ENCODE measurements around the gene F10.

DNA sequence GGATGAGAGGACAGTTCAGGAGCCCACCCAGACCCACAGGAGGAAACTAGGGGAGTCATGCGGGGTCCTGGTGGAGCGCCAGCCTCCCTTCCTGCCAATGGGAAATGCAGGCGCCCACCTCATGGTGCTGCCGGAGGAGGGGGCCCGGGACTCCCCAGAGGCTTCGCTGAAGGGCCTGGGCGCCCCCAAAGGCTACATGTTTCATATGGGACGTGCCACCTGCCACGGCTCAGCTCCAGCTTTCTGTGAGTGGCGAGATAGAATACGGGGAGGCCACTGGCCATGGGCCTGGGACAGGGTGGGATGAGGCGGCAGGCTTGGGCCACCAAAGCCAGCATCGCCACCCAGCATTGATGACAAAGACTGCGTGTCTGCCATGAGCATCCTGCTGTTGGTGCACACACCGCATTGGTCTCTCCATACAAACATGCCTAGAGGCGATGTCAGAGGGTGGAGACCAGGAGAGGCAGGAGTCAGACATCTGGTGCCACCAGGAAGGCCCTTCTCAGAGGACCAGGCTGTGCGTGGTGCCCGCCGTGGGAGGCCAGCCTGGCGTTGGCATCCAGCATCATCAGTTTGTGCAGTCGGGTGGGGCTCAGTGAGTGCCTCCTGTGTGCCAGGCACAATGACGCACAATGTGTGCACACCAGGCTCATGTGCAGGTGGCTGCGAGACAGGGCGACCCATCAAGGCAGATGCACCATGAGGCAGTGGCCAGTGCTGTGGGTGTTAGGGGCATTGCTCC lies 1.2 kb upstream of the F10 start:
- TF ChIP-seq CTCF (conservative IDR thresholded peaks at IDR 0.05; ENCODE audit: low read depth in 2 of 2): no peak
- TF ChIP-seq REST (IDR thresholded peaks at IDR 0.05; ENCODE audit: unreplicated experiment): no peak
- TF ChIP-seq EZH2 (IDR thresholded peaks at IDR 0.05; ENCODE audit: low read depth, unreplicated experiment): no peak
- no peak for TF ChIP-seq POLR2AphosphoS5 (IDR thresholded peaks at IDR 0.05; ENCODE audit: low read depth)
- no peak for TF ChIP-seq STAT1 (IDR thresholded peaks at IDR 0.05; ENCODE audit: unreplicated experiment)
- TF ChIP-seq JUNB (IDR thresholded peaks at IDR 0.05; ENCODE audit: unreplicated experiment): no peak
- TF ChIP-seq EZH2phosphoT487 (IDR thresholded peaks at IDR 0.05; ENCODE audit: unreplicated experiment): no peak
- TF ChIP-seq, protein P1, sequence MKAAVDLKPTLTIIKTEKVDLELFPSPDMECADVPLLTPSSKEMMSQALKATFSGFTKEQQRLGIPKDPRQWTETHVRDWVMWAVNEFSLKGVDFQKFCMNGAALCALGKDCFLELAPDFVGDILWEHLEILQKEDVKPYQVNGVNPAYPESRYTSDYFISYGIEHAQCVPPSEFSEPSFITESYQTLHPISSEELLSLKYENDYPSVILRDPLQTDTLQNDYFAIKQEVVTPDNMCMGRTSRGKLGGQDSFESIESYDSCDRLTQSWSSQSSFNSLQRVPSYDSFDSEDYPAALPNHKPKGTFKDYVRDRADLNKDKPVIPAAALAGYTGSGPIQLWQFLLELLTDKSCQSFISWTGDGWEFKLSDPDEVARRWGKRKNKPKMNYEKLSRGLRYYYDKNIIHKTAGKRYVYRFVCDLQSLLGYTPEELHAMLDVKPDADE (IDR thresholded peaks at IDR 0.05): no peak
- TF ChIP-seq CREB1 (CRISPR knock-in tag; IDR thresholded peaks at IDR 0.05; ENCODE audit: low read depth): no peak
- TF ChIP-seq ZNF331 (CRISPR knock-in tag; IDR thresholded peaks at IDR 0.05; ENCODE audit: low read depth): no peak
- no peak for TF ChIP-seq NANOG (IDR thresholded peaks at IDR 0.05; ENCODE audit: borderline replicate concordance)
- TF ChIP-seq ZNF114 (CRISPR knock-in tag; IDR thresholded peaks at IDR 0.05): no peak
- TF ChIP-seq, protein P2, sequence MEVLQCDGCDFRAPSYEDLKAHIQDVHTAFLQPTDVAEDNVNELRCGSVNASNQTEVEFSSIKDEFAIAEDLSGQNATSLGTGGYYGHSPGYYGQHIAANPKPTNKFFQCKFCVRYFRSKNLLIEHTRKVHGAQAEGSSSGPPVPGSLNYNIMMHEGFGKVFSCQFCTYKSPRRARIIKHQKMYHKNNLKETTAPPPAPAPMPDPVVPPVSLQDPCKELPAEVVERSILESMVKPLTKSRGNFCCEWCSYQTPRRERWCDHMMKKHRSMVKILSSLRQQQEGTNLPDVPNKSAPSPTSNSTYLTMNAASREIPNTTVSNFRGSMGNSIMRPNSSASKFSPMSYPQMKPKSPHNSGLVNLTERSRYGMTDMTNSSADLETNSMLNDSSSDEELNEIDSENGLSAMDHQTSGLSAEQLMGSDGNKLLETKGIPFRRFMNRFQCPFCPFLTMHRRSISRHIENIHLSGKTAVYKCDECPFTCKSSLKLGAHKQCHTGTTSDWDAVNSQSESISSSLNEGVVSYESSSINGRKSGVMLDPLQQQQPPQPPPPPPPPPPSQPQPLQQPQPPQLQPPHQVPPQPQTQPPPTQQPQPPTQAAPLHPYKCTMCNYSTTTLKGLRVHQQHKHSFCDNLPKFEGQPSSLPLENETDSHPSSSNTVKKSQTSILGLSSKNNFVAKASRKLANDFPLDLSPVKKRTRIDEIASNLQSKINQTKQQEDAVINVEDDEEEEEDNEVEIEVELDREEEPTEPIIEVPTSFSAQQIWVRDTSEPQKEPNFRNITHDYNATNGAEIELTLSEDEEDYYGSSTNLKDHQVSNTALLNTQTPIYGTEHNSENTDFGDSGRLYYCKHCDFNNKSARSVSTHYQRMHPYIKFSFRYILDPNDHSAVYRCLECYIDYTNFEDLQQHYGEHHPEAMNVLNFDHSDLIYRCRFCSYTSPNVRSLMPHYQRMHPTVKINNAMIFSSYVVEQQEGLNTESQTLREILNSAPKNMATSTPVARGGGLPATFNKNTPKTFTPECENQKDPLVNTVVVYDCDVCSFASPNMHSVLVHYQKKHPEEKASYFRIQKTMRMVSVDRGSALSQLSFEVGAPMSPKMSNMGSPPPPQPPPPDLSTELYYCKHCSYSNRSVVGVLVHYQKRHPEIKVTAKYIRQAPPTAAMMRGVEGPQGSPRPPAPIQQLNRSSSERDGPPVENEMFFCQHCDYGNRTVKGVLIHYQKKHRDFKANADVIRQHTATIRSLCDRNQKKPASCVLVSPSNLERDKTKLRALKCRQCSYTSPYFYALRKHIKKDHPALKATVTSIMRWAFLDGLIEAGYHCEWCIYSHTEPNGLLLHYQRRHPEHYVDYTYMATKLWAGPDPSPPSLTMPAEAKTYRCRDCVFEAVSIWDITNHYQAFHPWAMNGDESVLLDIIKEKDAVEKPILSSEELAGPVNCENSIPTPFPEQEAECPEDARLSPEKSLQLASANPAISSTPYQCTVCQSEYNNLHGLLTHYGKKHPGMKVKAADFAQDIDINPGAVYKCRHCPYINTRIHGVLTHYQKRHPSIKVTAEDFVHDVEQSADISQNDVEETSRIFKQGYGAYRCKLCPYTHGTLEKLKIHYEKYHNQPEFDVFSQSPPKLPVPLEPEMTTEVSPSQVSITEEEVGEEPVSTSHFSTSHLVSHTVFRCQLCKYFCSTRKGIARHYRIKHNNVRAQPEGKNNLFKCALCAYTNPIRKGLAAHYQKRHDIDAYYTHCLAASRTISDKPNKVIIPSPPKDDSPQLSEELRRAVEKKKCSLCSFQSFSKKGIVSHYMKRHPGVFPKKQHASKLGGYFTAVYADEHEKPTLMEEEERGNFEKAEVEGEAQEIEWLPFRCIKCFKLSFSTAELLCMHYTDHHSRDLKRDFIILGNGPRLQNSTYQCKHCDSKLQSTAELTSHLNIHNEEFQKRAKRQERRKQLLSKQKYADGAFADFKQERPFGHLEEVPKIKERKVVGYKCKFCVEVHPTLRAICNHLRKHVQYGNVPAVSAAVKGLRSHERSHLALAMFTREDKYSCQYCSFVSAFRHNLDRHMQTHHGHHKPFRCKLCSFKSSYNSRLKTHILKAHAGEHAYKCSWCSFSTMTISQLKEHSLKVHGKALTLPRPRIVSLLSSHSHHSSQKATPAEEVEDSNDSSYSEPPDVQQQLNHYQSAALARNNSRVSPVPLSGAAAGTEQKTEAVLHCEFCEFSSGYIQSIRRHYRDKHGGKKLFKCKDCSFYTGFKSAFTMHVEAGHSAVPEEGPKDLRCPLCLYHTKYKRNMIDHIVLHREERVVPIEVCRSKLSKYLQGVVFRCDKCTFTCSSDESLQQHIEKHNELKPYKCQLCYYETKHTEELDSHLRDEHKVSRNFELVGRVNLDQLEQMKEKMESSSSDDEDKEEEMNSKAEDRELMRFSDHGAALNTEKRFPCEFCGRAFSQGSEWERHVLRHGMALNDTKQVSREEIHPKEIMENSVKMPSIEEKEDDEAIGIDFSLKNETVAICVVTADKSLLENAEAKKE (CRISPR knock-in tag; IDR thresholded peaks at IDR 0.05): no peak

Data from GM23338 (cell line).